Mucosa of rectum (tissue), 2 donors: ENCODE measurements around the gene FHOD1.

Experiments
- H3K27ac ChIP-seq, 2 donors: one replicate each; pipeline ENCODE4 v1.7.0; 2013; ENCODE audit warnings: inconsistent platforms in 2 of 2, low read depth in 2 of 2, low read length in 2 of 2
- H3K27me3 ChIP-seq, 2 donors: one replicate each; pipeline ENCODE4 v1.7.0; 2013; ENCODE audit warnings: low read length in 2 of 2; ENCODE audit not compliant: control insufficient read depth in 2 of 2, insufficient read depth in 2 of 2
- H3K36me3 ChIP-seq, 2 donors: one replicate each; pipeline ENCODE4 v1.7.0; 2013; ENCODE audit warnings: low read length in 2 of 2; ENCODE audit not compliant: control insufficient read depth in 2 of 2, insufficient read depth in 2 of 2
- H3K4me1 ChIP-seq, 2 donors: one replicate each; pipeline ENCODE4 v1.7.0; 2013; ENCODE audit warnings: low read length in 2 of 2, mild to moderate bottlenecking in 1 of 2; ENCODE audit not compliant: control insufficient read depth in 2 of 2, insufficient read depth in 2 of 2
- H3K4me3 ChIP-seq, 2 donors: one replicate each; pipeline ENCODE4 v1.7.0; 2013; ENCODE audit warnings: low read length in 2 of 2
- H3K9ac ChIP-seq, 2 donors: one replicate each; pipeline ENCODE4 v1.7.0; 2013; ENCODE audit warnings: low read length in 2 of 2, low read depth in 1 of 2, mild to moderate bottlenecking in 1 of 2
- H3K9me3 ChIP-seq, 2 donors: one replicate each; pipeline ENCODE4 v1.7.0; 2013; ENCODE audit warnings: low read length in 2 of 2; ENCODE audit not compliant: control insufficient read depth in 2 of 2
- donor health status: healthy.
- donor health status: Normal muscosa, but diverticular disease.

The FHOD1 gene

DNA sequence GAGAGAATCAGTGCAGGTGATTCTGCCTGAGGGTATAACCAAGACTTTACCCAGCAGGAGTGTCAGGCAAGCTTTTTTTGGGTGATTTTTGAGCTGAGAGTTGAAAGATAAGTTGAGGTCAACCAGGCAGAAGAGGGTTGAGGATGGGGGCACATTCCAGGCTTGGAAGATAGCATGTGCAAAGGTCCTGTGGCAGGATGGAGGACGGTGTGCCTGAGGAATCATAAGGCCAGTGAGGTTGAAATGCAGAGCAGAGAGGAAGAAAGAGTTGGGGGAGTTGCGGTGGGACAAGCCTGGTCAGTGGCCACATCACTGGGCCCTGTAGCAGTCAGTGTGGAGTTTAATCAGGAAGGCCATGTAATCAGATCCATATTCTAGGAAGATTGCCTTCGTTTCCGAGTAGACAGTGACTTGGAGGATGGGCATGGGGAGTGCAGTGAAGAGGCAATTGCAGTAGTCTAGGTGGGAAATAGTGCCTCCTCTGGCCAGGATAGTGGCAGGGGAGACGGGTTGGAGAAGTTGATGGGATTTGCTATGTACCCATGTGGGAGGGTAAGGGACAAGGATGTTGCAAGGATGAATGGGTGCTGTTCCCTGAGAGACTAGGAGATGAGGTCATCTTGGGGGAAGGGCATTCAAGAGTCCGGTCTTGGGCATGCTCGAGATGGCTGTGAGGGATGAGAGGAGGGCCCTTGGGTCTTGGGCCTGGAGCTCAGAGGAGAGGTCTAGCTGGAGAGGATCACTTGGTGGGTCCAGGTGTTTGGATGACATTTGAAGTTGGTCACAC, 36.0 kb upstream of the FHOD1 start:
- Histone ChIP-seq H3K9me3 (no peaks in the 10 kb centered on the region), H3K9ac (no peak overlapping the region), H3K27ac (no peak overlapping the region), H3K4me3 (no peak overlapping the region), H3K27me3 (no peaks in the 10 kb centered on the region), H3K36me3 (no peaks in the 10 kb centered on the region), H3K4me1 (peaks cover 7 to 14% of the 10 kb centered on the region in 2 donors)

DNA sequence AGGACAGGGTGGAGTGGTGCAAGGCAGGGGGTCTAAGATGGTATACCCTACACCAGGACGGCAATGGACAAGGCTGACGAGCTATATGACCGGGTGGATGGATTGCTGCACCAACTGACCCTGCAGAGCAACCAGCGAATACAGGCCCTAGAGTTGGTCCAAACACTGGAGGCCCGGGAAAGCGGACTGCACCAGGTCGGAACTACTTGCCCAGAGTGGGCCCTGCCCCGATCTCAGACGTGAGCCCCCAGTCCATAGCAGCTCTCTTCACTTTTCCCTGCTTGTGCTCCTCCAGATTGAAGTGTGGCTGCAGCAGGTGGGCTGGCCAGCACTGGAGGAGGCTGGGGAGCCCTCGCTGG, 35.1 kb upstream of the FHOD1 start:
- no peaks in the 10 kb centered on the region for H3K9me3 ChIP-seq
- no peak overlapping the region for H3K27ac ChIP-seq
- peaks cover 13 to 21% of the 10 kb centered on the region in 2 donors for H3K4me1 ChIP-seq
- H3K36me3 ChIP-seq, result no peaks in the 10 kb centered on the region
- no peak overlapping the region for H3K9ac ChIP-seq
- H3K27me3 ChIP-seq, result no peaks in the 10 kb centered on the region
- no peak overlapping the region for H3K4me3 ChIP-seq

DNA sequence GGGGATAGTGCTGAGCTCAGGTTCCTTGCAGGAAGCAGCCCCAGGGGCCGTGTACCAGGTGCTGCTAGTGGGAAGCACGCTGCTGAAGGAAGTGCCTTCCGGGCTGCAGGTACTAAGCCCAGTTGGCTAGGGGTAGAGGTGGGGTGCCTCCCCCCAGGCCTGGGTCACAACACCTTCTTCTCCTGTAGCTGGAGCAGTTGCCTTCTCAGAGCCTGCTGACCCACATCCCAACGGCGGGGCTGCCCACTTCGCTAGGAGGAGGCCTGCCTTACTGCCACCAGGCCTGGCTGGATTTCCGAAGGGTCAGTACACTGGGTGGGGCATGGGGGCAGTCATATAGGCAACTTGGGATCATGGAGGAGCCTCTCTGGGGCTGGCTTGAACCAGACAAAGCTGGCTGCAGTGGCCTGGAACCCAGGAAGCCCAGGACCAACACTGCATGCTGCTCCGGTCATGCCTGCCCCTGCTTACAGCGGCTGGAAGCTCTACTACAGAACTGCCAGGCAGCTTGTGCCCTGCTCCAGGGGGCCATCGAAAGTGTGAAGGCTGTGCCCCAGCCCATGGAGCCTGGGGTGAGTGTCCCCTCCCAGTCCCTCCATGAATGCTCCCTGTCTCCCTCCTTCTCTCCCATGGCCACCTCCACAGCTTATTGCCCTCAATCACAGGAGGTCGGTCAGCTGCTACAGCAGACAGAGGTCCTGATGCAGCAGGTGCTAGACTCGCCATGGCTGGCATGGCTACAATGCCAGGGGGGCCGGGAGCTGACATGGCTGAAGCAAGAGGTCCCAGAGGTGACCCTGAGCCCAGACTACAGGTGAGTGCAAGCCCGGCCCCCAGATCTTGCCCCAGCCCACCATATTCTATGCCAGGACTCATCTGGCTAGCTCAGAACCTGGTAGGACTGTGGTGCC, 34.5 kb upstream of the FHOD1 start:
- no peaks in the 10 kb centered on the region for H3K9me3 ChIP-seq
- H3K4me3 ChIP-seq, result no peak overlapping the region
- H3K9ac ChIP-seq, result no peak overlapping the region
- H3K4me1 ChIP-seq, result peaks cover 13 to 21% of the 10 kb centered on the region in 2 donors
- H3K36me3 ChIP-seq, result peaks cover 0 to 3% of the 10 kb centered on the region in 2 donors
- no peak overlapping the region for H3K27ac ChIP-seq
- H3K27me3 ChIP-seq, result no peaks in the 10 kb centered on the region

DNA sequence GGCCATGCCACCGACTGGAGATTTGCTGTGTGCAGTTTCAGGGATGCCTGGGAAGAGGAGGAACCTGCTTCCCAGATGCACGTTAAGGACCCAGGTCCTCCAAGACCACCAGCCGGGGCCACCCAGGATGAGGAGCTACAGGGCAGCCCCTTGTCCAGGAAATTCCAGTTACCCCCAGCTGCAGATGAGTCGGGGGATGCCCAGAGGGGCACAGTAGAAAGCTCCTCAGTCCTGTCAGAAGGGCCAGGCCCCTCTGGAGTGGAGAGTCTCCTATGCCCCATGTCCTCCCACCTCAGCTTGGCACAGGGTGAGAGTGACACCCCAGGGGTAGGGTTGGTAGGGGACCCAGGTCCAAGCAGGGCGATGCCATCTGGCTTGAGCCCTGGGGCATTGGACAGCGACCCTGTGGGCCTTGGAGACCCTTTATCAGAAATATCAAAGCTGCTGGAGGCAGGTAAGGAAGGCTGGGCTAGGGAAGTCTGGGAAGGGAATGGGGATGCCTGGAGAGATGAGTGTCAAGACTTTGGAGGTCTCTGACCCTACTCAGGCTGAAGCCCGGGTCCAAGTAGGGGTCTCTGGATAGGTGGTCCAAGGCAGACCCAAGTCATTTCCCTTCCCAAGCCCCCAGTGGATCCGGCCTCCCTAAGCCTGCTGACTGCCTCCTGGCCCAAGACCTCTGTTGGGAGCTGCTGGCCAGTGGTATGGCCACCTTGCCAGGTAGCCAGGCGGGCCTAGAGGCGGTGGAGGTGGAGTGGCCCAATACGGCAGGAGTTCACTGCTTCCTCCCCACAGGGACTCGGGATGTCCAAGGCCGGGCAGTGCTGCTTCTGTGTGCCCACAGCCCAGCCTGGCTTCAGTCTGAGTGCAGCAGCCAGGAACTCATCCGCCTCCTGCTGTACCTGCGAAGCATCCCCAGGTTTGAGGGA, 33.1 kb upstream of the FHOD1 start:
- H3K4me3 ChIP-seq, result peak overlapping the region in 1 of 2 donors; percentile 44
- H3K9me3 ChIP-seq, result no peaks in the 10 kb centered on the region
- H3K9ac ChIP-seq, result no peak overlapping the region
- H3K36me3 ChIP-seq, result peaks cover 0 to 9% of the 10 kb centered on the region in 2 donors
- H3K27ac ChIP-seq, result no peak overlapping the region
- peaks cover 13 to 21% of the 10 kb centered on the region in 2 donors for H3K4me1 ChIP-seq
- no peaks in the 10 kb centered on the region for H3K27me3 ChIP-seq

DNA sequence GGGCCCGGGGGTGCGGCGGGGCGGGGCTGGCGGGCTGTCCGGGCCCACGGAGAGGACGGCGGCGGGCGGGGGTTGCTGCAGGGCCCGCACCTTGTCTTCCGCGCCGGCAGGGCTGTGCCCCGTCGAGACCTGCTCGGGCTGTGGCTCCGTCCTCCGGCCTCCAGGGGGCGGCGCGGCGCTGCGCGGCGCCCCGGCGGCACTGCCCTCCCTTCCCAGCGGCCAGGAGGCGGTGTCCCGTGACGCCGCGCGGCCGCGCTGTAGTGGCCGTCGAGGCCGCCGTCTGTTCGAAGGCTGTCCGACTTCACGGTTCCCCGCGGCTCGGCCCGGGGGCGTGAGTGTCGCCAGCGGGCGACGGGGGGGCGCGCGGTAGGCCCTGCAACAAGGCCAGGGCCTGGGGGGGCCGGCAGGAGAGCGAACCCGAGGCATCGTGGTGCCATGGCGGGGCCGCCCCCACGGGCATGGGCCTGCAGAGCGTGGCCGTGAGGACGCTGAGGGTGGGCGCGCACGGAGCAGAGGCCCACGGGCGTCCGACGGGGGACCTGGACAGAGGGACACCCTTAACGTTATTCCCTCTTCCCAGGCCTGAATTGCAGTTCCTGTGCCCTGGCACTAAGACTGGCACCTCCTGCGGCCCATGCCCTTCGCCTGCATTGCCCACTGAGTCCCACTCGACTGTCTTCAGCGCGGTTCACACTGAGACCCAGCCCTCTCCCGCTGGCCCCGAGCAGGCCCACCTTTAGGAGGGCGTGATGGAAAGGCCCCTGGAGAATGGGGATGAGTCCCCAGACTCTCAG, 32.2 kb upstream of the FHOD1 start, which contains the start of gene PLEKHG4:
PLEKHG4 (plus strand) TSS at position 237 of the 794 bp plus-strand sequence; CDS start at position 750, 513 bp downstream.
- H3K36me3 ChIP-seq, result peaks cover 0 to 9% of the 10 kb centered on the region in 2 donors
- peak within 1 kb of the TSS; percentile 35 to 48 for H3K27ac ChIP-seq
- H3K4me3 ChIP-seq, result peak within 1 kb of the TSS; percentile 56 to 81
- H3K27me3 ChIP-seq, result no peaks in the 10 kb centered on the region
- no peaks in the 10 kb centered on the region for H3K9me3 ChIP-seq
- peaks cover 13 to 18% of the 10 kb centered on the region in 2 donors for H3K4me1 ChIP-seq
- peak within 1 kb of the TSS; percentile 60 to 65 for H3K9ac ChIP-seq

DNA sequence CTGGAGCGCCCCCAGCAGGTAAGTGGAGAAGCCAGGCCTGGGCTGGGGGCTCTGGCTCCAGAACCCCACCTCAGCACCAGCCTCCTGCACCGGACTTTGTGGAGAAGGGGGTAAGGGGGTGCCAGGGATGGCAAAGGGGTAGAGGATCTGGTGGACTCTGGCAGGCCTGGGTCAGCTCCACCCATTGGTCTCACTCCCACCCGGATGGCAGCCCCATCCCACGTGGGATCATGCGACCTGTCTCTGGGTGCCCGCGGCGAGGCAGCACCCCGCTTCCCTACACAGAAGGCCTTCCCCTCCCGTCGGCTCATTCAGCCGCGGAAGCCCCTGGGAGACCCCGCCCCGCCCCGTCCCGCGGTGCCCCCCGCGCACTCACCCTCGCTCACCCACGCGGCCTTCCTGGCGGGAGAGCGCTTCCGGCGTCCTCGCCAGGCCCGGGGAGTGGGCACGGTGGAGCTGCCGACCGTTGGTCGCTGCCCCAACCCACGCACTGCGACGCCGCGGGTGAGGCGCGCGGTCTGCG, 31.6 kb upstream of the FHOD1 start:
- Histone ChIP-seq H3K9ac (peak overlapping the region; percentile 51 to 65), H3K4me1 (peaks cover 13 to 18% of the 10 kb centered on the region in 2 donors), H3K4me3 (peak overlapping the region; percentile 56 to 81), H3K9me3 (no peaks in the 10 kb centered on the region), H3K27ac (peak overlapping the region; percentile 23 to 32), H3K27me3 (no peaks in the 10 kb centered on the region), H3K36me3 (peaks cover 0 to 9% of the 10 kb centered on the region in 2 donors)

DNA sequence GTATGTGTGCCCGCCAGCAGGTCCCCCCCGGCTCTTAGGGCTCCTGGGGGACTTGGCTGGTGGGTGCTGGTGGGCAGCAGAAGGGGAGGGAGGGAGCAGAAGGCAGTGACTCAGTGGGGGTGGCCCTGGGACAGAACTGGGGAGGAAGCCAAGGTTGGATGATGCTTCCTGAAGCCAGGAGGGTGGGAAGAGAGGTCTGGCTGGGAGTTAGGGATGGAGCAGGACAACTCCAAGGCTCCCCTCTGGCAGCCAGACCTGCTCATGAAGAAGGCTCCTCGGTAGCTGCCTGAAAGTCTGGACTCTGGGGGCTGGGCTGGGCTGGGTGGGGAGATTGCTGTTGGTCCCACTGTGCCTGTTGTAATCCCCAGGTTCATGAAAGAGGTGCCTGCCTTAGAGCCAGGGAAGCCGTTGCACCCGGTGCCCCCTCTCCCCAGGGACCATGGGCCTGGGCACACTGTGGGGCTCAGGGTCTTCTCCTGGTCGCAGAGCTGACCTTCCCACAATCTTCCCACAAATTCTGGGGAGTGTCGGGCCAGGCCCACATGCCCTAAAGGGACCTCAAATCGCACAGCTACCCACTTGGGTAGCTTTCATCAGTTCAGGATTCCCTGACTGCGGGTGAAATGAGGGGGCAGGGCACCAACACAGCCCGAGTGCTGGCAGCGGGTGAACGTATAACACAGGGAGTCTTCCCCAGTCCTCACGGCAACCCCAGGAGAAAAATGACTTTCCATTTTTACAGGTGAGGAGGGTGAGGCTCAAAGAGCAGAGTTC, 30.9 kb upstream of the FHOD1 start:
- H3K27me3 ChIP-seq, result no peaks in the 10 kb centered on the region
- H3K4me1 ChIP-seq, result peaks cover 13 to 18% of the 10 kb centered on the region in 2 donors
- H3K4me3 ChIP-seq, result peak overlapping the region; percentile 56 to 81
- H3K9ac ChIP-seq, result peak overlapping the region; percentile 51 to 65
- H3K9me3 ChIP-seq, result no peaks in the 10 kb centered on the region
- H3K36me3 ChIP-seq, result peaks cover 0 to 9% of the 10 kb centered on the region in 2 donors
- peak overlapping the region; percentile 35 to 56 for H3K27ac ChIP-seq

DNA sequence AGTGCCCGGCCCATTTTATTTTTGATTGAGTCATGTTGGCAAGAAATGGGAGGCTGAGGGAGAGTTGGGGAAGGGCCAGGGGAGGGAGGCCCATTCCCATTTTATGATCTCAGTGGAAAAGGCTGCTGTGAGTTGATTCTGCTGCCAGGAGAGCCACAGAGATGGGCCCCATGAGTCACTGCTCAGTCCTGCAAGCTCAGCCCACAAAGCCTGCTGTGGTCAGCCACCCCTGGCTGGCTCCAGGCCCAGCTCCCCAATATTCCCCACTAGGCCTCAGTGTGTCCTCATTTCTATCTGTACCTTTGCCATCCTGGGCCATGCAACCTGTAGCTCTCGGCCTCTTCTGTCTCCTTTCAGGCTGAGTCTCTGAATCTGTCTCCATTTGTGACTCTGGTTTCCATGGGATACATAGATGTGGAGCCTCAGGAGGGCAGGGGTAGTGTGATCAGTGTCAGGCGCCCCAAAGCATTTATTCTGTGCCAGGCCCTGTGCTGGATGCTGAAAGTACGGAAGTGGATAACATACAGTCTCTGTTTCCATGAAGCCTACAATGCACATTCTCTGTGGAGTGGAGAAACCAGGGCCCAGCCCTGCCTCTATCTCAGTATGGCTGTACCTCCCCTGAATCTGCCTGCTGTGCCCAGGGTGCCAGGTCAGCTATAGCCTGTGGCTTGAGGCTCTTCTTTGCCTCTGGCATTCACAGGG, 30.2 kb upstream of the FHOD1 start:
- H3K36me3 ChIP-seq, result peaks cover 0 to 9% of the 10 kb centered on the region in 2 donors
- H3K4me3 ChIP-seq, result peak overlapping the region in 1 of 2 donors; percentile 81
- H3K9ac ChIP-seq, result no peak overlapping the region
- no peaks in the 10 kb centered on the region for H3K9me3 ChIP-seq
- peaks cover 13 to 18% of the 10 kb centered on the region in 2 donors for H3K4me1 ChIP-seq
- H3K27ac ChIP-seq, result peak overlapping the region; percentile 32 to 56
- no peaks in the 10 kb centered on the region for H3K27me3 ChIP-seq
